COLO668 (cell line): ENCODE results near the gene MMGT1.

Experiments used
- DNase-seq: peaks from one replicate; lab custom pipeline; 2025; ENCODE audit not compliant: unreplicated experiment; lab: John Stamatoyannopoulos, UW

Gene MMGT1

DNA sequence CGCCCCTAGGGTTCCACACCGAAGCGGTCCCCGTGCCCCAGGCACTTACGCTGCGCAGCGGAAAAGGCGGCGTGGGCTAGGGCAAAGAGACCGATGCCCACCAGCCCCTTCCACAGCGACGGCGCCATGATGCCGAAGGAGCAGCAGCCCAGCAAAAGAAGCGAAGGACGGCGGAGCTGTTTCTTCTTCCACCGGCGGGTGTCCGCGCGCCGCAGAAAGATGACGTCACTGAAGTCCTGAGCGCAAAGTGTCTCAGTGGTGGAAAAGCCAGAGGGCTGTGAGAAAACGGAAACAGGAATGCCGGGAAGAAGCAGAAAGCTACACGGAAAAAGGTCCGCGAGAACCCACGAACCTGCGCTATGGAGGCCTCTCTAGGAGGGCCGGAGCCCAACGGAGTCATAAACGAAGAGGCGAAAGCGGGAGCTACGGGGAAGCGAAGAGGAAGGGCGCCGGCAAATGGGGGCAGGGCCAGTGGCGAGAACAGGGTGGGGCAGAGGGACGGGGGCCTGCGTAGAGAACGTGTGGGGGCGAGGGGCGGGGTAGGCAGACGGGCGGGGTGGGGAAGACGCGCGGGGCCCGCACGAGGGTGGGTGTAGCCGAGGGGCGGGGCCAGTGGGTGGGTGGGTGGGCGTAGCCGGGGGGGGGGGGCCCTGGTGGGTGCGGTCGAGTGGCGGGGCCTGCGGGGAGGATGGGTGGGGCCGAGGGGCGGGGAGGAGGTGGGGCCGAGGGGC lies at the start of gene MMGT1:
Gene MMGT1 (minus strand): TSS at position 441 of the 731 bp plus-strand sequence. CDS start 313 bp downstream, at position 128.
- peak; percentile 78 for DNase-seq

DNA sequence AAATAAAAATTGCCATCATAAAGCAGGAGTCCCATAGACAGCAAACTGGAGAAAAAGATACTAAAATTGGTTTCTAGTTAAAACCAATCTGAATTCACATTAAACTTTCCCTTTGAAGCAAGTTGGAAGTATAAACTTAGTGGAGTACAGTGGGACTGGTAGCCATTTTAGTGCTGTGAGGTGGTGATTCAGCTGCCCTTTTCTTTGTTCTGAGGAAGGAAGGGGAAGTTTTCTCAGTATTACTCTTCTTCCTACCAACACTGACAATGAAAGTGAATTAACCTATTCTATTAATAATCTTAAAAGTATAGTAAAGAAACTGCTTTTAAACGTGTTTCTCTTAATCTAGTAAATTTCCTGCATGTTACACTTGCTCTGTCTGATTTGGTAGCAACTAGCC lies 48.1 kb upstream of the MMGT1 start:
- no peak for DNase-seq

GRCh38 chrX:136021160-136021559 lies 47.4 kb upstream of the MMGT1 start:
- DNase-seq, result no peak

GRCh38 chrX:136019226-136019625 lies 45.4 kb upstream of the MMGT1 start:
- DNase-seq, result no peak

GRCh38 chrX:136016881-136017280 lies 43.1 kb upstream of the MMGT1 start:
- no peak for DNase-seq

GRCh38 chrX:136015016-136015415 lies 41.2 kb upstream of the MMGT1 start:
- no peak for DNase-seq

GRCh38 chrX:135988245-135988644 lies 14.5 kb upstream of the MMGT1 start:
- no peak for DNase-seq

DNA sequence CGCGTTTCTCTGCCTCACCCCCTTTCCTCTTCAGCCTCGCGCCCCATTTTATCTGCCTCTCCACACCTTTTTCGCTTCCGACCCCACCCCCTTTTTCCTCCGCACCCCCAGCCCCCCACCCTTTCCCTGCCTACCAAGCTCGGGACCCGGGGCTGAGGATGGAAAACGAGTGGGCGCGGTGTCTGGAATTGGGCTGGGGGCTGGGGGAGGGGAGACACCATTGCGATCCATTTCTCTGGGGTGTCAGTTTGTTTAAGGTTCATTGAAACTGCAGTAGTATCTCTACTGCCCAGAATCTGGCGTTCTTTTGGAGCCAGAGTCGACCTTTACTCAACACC lies 12.2 kb upstream of the MMGT1 start:
- no peak for DNase-seq

DNA sequence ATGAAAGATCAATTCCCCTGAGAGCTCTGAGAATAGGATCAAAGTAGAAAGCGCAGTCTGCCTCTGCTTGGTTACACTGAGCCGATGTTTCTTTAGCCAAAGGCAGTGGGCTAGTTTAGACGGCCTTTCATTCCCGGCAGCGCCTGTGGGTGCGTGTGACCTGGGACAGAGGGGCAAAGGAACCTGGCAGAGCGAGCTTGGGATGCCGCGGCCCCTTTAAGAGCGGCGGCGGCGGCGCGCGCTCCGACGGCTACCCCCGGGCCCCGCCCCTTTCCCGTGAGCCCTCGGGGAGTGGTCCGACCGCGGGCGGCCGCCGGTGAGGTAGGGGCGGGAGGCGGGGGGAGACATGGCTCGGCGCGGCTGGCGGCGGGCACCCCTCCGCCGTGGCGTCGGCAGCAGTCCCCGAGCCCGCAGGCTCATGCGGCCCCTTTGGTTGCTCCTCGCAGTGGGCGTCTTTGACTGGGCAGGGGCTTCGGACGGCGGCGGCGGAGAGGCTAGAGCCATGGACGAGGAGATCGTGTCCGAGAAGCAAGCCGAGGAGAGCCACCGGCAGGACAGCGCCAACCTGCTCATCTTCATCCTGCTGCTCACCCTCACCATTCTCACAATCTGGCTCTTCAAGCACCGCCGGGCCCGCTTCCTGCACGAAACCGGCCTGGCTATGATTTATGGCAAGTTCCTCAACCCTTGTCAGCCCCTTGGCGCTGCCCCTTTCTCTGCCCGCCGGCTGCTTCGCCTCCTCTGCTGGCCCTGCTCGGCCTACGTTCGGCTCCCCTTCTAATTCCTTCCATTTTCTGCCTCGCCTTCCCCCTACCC lies 11.6 kb upstream of the MMGT1 start, which contains the start of gene SLC9A6:
Gene SLC9A6 (plus strand): TSS at position 279 of the 816 bp plus-strand sequence. CDS start 224 bp downstream, at position 503.
- peak; percentile 86 for DNase-seq

DNA sequence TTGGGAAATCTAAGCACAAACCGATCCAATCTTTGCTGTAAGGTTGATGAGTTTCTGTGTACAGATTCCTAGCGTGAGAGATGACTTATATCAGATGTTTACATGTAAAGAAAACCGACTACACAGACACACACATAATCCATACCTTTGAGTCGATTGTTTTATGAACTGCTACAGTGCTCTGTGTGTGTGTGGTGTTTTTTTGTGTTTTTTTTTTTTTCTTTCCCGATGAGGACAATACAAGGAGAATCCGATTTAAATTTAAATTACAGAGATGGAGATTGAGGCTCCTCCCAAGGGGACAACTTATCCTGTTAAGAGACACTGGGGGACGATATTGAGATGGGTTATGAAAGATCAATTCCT lies 11.0 kb upstream of the MMGT1 start:
- DNase-seq, result no peak

DNA sequence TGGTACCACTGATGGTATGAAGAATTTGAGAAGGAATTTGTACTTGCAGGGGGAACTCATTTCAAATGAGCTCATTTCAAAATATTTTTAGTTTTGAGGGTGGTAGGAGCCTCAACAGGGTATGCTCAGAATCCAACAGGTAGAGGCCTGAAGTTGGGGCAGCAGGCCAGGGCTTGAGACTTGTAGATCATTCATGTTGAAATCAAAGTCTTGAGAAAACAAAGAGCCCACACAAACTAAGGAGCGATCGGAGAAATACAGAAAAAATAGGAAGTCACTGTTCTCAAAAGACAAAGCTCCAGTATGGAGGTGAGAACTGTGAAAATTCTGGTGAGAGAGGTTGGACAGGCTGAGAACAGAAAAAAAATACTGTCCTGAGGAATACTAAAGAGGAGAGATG lies 10.5 kb upstream of the MMGT1 start:
- DNase-seq, result no peak

GRCh38 chrX:135982860-135983259 lies 9.1 kb upstream of the MMGT1 start:
- DNase-seq, result no peak

DNA sequence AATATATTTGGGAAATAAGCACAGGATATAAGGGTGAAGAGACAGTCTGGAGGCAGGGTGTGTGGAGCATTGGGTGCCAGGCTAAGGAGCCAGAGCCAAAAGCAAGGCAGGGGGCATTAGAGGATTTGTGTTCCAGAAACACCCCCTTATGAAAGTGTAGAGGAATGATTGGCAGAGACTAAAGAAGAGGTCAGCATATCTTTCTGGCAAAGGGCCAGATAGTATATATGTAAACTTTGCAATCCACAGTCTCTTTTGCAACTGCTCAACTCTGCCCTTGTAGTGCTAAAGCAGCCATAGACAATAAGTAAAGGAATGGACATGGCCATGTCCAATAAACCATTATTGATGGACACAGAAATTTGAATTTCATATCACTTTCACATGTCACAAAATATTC lies 7.9 kb upstream of the MMGT1 start:
- DNase-seq, result no peak

DNA sequence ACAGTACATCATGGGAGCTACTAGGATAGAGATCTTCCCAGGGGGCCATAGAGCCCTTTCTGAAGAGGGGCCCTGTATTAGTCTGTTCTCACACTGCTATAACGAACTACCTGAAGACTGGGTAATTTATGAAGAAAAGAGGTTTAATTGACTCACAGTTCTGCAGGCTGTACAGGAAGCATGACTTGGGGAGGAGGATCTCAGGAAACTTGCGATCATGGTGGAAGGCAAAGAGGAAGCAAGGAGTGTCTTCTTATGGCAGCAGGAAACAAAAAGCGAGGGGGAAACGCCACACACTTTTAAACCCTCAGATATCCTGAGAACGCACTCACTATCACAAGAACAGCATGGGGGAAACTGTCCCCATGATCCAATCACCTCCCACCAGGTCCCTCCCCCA lies 7.2 kb upstream of the MMGT1 start:
- no peak for DNase-seq

- no peak for DNase-seq
Observed at GRCh38 chrX:135977611-135978010, 3.8 kb upstream of the MMGT1 start.

DNA sequence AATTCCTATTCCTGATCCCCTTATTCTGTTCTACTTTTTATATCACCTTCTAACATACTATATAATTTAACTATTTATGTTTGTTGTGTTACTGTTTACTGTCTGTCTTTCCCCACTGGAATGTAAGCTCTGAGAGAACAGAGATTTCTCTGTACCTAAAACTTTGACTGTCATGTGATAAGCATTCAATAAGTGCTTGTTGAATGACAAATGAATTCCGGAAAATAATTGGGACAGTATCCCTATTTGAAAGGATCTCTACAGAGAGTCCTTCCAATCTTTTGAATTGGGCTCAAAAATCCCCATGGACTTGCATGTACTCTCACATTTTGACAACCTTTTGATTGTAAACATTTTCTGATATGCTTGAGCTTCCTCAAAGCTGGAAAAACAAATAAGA lies 1.6 kb upstream of the MMGT1 start:
- DNase-seq, result no peak

GRCh38 chrX:135974279-135974856 lies 580 bp upstream of the MMGT1 start:
- peak; percentile 73 for DNase-seq

- peak; percentile 17 for DNase-seq
Observed at GRCh38 chrX:135973025-135973547, 702 bp downstream of the MMGT1 start.

- no peak for DNase-seq
Observed at GRCh38 chrX:135951291-135951690, 22.5 kb downstream of the MMGT1 start.

- DNase-seq, result no peak
Observed at GRCh38 chrX:135944486-135944885, 29.3 kb downstream of the MMGT1 start.

DNA sequence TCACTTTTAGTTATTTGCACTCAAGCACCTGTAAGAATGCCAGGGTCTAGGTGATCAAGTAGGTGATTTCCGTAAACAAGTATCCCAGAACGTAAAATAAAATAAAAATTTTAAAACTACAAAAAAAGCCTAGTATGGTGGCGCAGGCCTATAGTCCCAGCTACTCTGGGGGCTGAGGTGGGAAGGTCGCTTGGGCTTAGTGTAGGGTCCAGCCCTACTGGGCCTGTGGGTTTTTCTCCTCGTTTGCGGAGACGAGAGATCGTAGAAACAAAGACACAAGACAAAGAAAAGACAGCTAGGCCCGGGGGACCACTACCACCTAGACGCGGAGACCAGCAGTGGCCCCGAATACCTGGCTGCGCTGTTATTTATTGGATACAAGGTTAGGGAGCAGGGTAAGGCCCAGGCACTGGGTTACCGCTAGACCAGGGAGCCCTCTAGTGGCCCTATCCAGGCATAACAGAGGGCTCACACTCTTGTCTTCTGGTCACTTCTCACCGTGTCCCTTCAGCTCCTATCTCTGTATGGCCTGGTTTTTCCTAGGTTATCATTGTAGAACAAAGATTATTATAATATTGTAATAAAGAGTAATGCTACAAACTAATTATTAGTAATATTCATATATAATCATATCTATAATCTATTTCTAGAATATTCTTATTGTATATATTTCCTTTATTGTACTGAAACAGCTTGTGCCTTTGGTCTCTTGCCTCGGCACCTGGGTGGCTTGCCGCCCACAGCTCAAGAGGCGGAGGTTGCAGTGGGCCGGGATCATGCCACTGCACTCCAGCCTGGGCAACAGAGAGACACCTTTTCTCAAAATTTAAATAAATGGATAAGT lies 41.9 kb downstream of the MMGT1 start:
- DNase-seq, result peak; percentile 30
